HG03342 (cell line): Measurements from ENCODE around the gene AKAP5.

ENCODE experiments used
- ATAC-seq: cut with Tn5 transposase; IDR thresholded peaks from one replicate; pipeline ENCODE4 v1.9.1; 2021; ENCODE audit warnings: mild to moderate bottlenecking, moderate library complexity; ENCODE audit not compliant: unreplicated experiment

AKAP5 gene, protein sequence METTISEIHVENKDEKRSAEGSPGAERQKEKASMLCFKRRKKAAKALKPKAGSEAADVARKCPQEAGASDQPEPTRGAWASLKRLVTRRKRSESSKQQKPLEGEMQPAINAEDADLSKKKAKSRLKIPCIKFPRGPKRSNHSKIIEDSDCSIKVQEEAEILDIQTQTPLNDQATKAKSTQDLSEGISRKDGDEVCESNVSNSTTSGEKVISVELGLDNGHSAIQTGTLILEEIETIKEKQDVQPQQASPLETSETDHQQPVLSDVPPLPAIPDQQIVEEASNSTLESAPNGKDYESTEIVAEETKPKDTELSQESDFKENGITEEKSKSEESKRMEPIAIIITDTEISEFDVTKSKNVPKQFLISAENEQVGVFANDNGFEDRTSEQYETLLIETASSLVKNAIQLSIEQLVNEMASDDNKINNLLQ

GRCh38 chr14:64465191-64465822 is at the start of gene AKAP5:
Gene AKAP5 (plus strand): TSS chr14:64465499. CDS start chr14:64468395, 2,896 bp downstream.
- peak; percentile 66 for ATAC-seq

DNA sequence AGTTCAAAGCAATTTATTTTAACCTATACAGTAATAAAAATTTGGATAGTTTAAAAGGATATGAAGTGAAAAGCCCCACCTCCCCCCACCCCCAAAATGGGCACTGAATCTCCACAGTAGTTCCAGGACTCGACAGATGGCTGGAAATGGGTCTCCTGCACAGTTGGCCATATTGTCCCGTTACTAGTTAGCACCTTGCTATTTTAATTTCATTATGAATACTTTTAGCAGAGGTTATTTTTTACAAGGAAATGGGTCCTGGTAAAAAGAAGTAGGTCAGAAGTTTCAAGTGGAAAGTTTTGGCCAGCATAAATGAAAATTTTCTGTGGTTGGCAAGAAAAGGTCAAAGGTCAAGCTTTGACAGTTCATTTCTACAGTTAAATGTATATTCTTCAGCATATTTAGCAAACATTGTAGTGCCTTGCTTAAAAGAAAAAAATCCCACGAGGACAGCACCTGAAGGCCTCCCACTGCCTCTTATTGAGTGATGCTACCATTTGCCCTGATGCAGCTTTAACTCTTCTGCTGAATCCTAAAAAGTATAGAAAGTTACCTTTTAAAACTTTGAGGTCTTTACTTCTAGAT is 48.9 kb upstream of the AKAP5 start:
- no peak for ATAC-seq

- ATAC-seq = no peak
Observed at GRCh38 chr14:64417055-64417770, 48.1 kb upstream of the AKAP5 start.

DNA sequence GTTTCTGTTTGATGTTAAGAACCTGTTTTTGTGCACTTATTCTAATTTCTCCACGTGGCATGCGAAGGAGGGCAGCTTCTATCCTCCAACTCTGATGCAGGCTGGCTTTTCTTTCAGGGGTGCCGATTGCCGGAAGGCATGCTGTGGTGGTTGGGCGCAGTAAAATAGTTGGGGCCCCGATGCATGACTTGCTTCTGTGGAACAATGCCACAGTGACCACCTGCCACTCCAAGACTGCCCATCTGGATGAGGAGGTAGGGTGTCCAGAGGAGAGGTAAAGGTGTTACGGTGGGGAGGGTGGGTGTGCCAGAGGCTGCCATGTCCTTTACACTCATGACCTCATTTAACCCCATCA is 47.6 kb upstream of the AKAP5 start:
- ATAC-seq = no peak

DNA sequence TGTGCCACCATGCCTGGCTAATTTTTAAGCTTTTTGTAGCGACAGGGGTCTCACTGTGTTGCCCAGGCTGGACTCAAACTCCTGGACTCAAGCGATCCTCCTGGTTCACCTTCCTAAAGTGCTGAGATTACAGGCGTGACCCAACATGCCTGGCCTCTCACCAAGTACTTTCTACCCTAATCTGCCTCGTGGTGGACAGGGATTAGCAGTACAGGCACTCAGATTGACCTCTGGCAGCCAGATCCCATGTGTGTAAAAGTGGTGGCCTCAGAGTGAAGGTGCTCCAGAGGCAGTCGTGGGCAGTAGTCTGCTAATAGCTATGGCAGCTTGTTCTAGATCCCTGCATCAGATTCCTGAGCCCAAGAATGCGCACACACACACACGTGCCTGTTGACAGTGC is 46.3 kb upstream of the AKAP5 start:
- no peak for ATAC-seq

DNA sequence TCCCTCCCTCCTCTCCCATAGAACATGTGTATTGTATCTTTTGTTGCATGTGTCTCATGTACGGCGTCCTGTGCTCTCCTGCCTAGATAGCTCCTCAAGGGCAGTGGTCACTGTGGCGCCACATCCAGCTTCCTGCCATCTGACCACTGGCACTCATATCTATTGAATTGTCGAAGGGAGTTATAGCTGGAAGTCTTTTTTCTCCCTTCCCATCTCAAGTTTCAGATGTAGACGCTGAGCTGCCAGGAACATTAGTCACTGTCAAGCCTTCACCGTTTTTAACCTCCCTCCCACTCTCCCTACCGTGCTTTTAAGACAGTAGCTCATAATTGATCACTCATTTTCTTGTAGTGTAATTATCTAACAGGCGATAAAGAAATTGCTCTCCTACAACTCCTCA is 44.1 kb upstream of the AKAP5 start:
- no peak for ATAC-seq

DNA sequence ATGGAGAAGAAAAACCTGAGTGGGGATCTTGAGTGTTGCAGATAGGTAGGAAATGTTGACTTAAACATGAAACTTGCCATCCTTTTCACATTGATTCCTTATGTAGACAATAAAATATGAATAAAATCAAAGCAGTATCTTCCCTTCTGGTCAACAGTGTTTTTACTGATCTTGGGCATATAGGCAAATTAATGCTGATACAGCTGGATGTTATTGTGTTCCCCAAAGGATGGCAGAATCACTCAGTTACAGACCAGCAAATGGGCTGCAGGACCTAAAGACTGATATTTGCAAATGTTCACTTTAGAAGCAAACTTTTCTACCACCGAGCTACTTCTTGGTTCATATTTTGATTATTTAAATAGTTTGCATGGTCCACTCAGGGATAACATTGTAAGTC is 43.3 kb upstream of the AKAP5 start:
- no peak for ATAC-seq

DNA sequence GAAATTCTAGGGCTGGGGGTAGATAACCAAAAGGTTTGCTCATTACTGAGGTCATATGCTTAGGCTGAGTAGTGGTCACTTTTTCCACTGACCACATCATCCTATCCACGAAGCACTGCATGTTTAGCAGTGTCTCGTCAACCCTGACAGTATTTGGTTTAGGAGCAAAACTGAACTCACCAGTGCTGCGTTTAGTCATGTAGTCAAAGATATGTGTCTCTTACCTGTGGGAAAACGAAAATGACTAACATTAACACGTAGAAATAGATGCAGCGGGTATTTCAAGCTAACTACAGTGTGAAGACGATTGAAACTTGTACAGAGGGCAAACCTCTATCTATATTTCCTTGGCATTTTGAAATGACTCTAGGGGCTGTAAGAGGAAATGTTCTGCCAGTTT is 42.5 kb upstream of the AKAP5 start:
- no peak for ATAC-seq

DNA sequence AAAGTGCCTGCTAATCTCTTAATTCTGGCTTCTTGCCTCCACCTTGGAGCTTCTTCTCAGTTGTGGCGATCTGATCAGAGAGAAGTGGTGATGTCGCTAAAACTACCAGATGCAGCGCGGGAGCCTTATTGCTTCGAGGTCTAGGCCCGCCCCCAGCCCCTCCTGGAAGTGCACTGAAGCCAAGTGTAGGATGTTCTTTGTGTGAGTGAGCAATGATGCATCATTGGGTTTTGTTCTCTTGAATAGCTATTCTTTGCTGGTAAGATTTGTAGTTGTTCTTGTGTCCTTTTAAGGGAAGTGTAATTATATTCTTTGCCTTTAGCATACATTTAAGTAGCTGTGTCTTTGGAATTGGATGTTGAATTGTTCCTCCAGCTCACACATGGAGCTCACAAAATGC is 41.3 kb upstream of the AKAP5 start:
- ATAC-seq = no peak

- no peak for ATAC-seq
Observed at GRCh38 chr14:64434528-64434927, 30.8 kb upstream of the AKAP5 start.

DNA sequence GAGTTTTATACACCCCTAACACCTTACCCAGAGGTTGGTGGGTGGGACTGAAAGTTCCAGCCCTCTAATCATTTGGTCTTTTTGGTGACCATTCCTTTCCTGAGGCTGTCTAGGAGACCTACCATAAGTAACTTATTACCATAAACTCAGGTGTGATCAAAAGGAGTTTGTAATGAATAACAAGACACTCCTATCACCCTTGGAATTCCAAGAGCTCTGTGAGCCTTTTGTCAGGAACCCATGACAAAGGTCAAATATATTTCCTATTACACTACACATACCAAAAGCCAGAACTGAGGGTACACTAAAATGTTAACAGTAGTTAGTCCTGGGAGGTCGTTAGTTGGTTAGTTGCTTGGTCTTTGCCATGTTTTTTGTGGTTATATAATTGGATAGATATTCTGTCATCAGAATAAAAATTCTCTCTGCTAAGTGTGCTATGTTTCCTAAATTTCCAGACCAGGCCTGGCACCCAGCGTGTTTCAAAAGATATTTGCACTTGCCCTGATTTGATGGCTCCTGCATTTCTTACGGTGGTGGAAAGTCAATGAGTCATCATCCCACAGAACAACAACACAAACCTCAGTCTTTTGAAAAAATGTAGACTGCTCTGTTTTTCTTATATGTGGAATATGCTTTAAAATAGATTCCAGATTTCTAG is 27.0 kb upstream of the AKAP5 start:
- no peak for ATAC-seq

DNA sequence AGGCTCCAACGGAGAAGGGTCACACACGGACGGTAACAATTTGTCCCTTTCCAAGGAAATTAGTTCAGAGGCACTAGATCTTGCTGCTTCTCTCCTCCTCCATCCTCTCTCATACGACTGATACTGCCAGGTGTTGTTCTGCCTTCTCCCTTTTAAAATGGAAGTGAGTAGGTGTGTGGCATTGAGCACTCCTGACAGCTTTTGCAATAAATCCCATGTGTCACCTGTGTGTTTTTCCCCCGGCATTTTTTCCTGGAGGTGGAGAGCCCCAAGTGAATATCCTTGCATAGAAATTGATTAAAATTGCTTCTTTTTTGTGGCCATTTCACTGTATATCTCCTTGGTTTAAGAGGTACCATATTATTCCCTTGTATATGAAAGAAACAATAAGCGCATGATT is 26.2 kb upstream of the AKAP5 start:
- no peak for ATAC-seq

DNA sequence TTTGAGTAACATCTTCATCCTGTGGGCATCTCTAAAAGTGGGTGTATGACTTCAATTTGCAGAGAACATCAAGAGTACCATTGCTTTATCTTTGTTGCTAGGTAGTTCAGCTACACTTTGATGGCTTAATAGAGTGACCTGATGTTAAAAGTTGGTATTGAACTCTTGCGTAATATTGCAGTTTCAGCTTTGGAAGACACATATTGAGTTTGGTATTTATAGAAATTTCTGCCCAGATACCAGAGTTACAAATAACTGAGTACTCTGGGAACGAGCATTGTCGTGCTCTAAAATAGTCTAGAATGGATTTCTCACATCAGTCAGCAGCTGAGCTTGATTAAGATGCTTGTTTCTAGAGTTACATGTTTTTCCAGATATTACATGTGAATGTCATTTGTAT is 24.8 kb upstream of the AKAP5 start:
- no peak for ATAC-seq

DNA sequence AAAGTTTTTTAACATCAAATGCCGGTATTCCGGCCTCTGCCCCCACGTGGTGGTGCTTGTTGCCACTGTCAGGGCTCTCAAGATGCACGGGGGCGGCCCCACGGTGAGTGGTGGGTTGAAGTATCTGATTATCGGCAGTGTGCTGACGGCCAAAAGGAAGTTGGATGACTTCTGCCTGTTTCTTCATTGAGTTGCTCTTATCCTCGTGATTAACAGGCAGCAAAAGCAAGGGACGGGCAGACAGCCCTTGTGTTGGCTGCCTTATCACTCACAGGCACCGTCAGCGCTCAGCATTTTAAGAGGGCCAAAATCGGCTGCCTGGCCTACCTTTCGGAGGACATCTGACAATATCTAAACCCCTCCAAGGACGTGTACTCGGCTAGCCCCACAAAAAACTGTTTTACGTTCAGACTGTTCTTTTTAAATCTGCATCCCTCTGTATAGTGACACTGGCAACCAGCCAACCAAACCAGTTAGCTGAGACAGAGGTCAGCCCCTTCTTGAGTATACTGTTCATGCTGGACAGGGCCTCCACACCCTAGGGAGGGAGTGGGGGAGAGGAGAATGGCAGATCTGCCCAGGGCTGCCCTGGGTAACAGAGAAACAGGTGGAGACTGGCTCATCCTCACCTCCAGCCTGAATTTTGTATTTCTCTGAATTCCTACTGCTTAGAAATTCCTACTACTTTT is 22.9 kb upstream of the AKAP5 start:
- no peak for ATAC-seq

- no peak for ATAC-seq
Observed at GRCh38 chr14:64444140-64444539, 21.2 kb upstream of the AKAP5 start.

GRCh38 chr14:64444984-64445845 is 20.1 kb upstream of the AKAP5 start:
- ATAC-seq = peak; percentile 96

DNA sequence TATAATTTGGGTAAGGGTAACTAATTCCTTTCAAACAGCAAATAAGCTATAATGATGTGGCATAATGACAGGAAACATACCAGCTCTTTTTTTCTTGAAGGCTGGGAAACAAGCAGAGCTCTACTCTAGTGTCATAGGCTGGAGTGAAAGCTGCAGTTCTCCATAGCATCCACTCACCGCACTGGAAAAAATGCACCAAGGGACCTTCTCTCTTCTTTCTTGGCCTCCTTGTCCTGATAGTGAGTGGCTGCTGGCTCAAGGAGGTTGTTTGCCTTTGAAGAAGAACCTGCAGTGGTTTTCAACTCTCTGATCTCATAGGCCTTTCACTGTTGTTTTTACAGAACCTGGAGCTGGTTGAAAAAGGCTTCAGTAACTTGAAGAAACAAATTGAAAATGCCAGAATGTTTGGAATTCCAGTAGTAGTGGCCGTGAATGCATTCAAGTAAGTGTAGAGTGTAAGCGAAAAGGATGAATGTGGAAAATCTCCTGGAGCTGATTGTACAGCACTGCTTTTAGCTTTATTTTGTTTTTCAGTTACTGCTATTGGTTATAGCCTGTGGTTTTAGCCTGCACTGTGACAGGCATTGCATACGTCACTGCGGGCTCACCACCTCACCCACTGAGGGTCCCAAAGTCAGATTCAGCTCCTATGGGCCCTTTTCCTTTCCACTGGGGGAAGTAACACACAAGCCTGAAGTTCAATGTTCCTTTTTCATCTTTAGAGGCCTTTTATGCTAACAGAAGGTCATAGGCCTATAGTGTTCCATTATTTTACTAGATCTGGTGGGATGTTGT is 17.2 kb upstream of the AKAP5 start:
- ATAC-seq = no peak

DNA sequence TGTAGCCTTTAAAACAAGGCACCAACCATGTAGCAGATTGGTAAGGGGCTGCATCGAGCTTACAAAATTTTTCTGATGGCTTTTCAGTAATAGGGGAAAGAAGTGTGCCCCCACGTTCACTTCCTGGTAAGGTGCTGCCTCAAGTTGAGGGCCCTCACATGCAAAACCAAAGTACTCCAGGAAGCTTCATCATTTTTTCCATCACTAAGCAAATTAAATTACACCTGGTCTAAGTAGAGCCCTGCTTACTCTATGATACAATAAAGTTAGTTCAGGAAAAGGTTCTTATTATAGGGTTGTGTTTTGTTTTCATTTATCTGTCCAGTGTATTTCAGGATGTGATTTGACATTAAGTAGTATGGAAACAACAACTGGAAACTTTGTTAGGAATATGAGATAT is 15.0 kb upstream of the AKAP5 start:
- no peak for ATAC-seq

DNA sequence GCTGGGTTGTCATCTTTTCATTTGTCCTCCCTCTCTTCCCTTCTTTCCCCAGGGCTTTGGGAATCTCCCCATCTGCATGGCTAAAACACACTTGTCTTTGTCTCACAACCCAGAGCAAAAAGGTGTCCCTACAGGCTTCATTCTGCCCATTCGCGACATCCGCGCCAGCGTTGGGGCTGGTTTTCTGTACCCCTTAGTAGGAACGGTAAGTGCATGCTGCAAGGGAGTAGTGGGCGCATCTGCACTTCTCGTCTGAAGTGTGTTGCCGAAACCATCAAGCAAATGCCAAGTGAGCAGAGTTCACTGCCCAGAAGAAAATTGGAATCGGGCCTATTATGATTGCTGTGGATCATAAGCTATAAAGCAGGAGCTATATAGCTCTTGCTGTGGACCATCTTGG is 10.6 kb upstream of the AKAP5 start:
- no peak for ATAC-seq
